NCI-H748 (cell line): ENCODE data around the gene IQCF2.
"Not testable (repeated sequence)": the region's sequence is repeated elsewhere in the genome, so short reads cannot be mapped to it uniquely, and the experiment has no call there.

Source experiments
- DNase-seq: peaks from one replicate; lab custom pipeline; 2025; ENCODE audit not compliant: unreplicated experiment; lab: John Stamatoyannopoulos, UW

Gene IQCF2

GRCh38 chr3:51860703-51861665 lies at the start of gene IQCF2:
TSS of gene IQCF2 (plus strand) at chr3:51861615. CDS start at chr3:51861667, 52 bp downstream.
- no peak for DNase-seq

- peak; percentile 4 for DNase-seq
These were observed 47.9 kb upstream of the IQCF2 start for GRCh38 chr3:51813539-51813938.

- no peak for DNase-seq
These were observed 47.4 kb upstream of the IQCF2 start for GRCh38 chr3:51814034-51814433.

GRCh38 chr3:51815614-51816013 lies 45.8 kb upstream of the IQCF2 start:
- DNase-seq = no peak

- no peak for DNase-seq
These were observed 44.7 kb upstream of the IQCF2 start for GRCh38 chr3:51816723-51817122.

- no peak for DNase-seq
These were observed 44.0 kb upstream of the IQCF2 start for GRCh38 chr3:51817375-51817774.

GRCh38 chr3:51819151-51819550 lies 42.3 kb upstream of the IQCF2 start:
- no peak for DNase-seq

- DNase-seq = no peak
These were observed 41.6 kb upstream of the IQCF2 start for GRCh38 chr3:51819709-51820406.

- DNase-seq = no peak
These were observed 33.1 kb upstream of the IQCF2 start for GRCh38 chr3:51828297-51828696.

GRCh38 chr3:51830345-51830744 lies 31.1 kb upstream of the IQCF2 start:
- no peak for DNase-seq

- no peak for DNase-seq
These were observed 30.5 kb upstream of the IQCF2 start for GRCh38 chr3:51830836-51831385.

GRCh38 chr3:51836606-51837005 lies 24.8 kb upstream of the IQCF2 start:
- DNase-seq = no peak

- DNase-seq = no peak
These were observed 16.3 kb upstream of the IQCF2 start for GRCh38 chr3:51845129-51845528.

- not testable (repeated sequence) for DNase-seq
These were observed 6.0 kb upstream of the IQCF2 start for GRCh38 chr3:51855411-51855810.

- DNase-seq = no peak
These were observed 1.5 kb downstream of the IQCF2 start for GRCh38 chr3:51862886-51863285.

GRCh38 chr3:51868896-51869295 lies 7.5 kb downstream of the IQCF2 start:
- not testable (repeated sequence) for DNase-seq

- no peak for DNase-seq
These were observed 7.9 kb downstream of the IQCF2 start for GRCh38 chr3:51869304-51869703.

GRCh38 chr3:51873253-51873766 lies 11.9 kb downstream of the IQCF2 start:
- DNase-seq = no peak

GRCh38 chr3:51873876-51874275 lies 12.5 kb downstream of the IQCF2 start:
- no peak for DNase-seq

- no peak for DNase-seq
These were observed 13.0 kb downstream of the IQCF2 start for GRCh38 chr3:51874411-51874810.

- no peak for DNase-seq
These were observed 13.5 kb downstream of the IQCF2 start for GRCh38 chr3:51874889-51875288.

GRCh38 chr3:51875501-51875900 lies 14.1 kb downstream of the IQCF2 start, which contains the start of gene IQCF5:
TSS of gene IQCF5 (minus strand) at chr3:51875601. CDS start at chr3:51875531, 70 bp downstream.
- DNase-seq = no peak
